ENCODE results near the gene POU2F2.
A peak's percentile ranks its signal among the peaks of the same experiment; 100 is the strongest.

POU2F2 gene

GRCh38 chr19:42091742-42092141 lies 40.5 kb downstream of the POU2F2 start:
- TF ChIP-seq CTCF (IDR thresholded peaks at IDR 0.05; ENCODE audit: extremely low read depth, missing control alignments) = no peak
- DNase-seq (ENCODE audit: low spot score) = no peak

- TF ChIP-seq CTCF (IDR thresholded peaks at IDR 0.05; ENCODE audit: extremely low read depth, missing control alignments) = no peak
- no peak for DNase-seq (ENCODE audit: low spot score)
Observed at GRCh38 chr19:42091300-42091699, 40.9 kb downstream of the POU2F2 start.

GRCh38 chr19:42090672-42091071 lies 41.6 kb downstream of the POU2F2 start:
- peak; percentile 45 for DNase-seq (ENCODE audit: low spot score)
- TF ChIP-seq CTCF (IDR thresholded peaks at IDR 0.05; ENCODE audit: extremely low read depth, missing control alignments) = no peak

- TF ChIP-seq CTCF (IDR thresholded peaks at IDR 0.05; ENCODE audit: extremely low read depth, missing control alignments) = no peak
- no peak for DNase-seq (ENCODE audit: low spot score)
Observed at GRCh38 chr19:42089772-42090171, 42.5 kb downstream of the POU2F2 start.

- no peak for DNase-seq (ENCODE audit: low spot score)
- no peak for TF ChIP-seq CTCF (IDR thresholded peaks at IDR 0.05; ENCODE audit: extremely low read depth, missing control alignments)
Observed at GRCh38 chr19:42089191-42089750, 43.0 kb downstream of the POU2F2 start.

GRCh38 chr19:42088471-42089190 lies 43.6 kb downstream of the POU2F2 start:
- no peak for DNase-seq (ENCODE audit: low spot score)
- no peak for TF ChIP-seq CTCF (IDR thresholded peaks at IDR 0.05; ENCODE audit: extremely low read depth, missing control alignments)

GRCh38 chr19:42086770-42087550 lies 45.3 kb downstream of the POU2F2 start:
- no peak for TF ChIP-seq CTCF (IDR thresholded peaks at IDR 0.05; ENCODE audit: extremely low read depth, missing control alignments)
- no peak for DNase-seq (ENCODE audit: low spot score)

Measured in GM20000 (cell line).